HG03439 (cell line): ENCODE results near the gene BCL10.

Source experiments
- ATAC-seq: cut with Tn5 transposase; IDR thresholded peaks from one replicate; pipeline ENCODE4 v1.9.1; 2021; ENCODE audit warnings: mild to moderate bottlenecking, moderate library complexity; ENCODE audit not compliant: unreplicated experiment

Gene BCL10

DNA sequence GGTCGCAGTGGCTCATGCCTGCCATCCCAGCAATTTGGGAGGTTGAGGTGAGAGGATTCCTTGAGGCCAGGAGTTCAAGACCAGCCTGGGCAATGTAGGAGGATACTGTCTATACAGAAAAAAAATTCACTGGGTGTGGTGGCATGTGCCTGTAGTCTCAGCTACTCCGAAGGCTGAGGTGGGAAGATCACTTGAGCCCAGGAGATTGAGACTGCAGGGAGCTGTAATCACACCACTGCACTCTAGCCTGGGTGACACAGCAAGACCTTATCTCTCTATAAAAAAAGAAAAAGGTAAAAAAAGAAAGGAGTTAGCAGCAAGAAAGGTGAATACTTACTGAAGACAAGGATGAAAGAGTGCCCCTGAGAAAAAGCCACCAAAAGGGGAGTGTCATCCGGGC lies 23.7 kb upstream of the BCL10 start:
- ATAC-seq, result no peak

GRCh38 chr1:85297855-85298629 lies 21.6 kb upstream of the BCL10 start:
- ATAC-seq, result peak; percentile 98

- ATAC-seq, result no peak
Measured at GRCh38 chr1:85297538-85297854, 21.1 kb upstream of the BCL10 start.

GRCh38 chr1:85296980-85297379 lies 20.5 kb upstream of the BCL10 start:
- no peak for ATAC-seq

DNA sequence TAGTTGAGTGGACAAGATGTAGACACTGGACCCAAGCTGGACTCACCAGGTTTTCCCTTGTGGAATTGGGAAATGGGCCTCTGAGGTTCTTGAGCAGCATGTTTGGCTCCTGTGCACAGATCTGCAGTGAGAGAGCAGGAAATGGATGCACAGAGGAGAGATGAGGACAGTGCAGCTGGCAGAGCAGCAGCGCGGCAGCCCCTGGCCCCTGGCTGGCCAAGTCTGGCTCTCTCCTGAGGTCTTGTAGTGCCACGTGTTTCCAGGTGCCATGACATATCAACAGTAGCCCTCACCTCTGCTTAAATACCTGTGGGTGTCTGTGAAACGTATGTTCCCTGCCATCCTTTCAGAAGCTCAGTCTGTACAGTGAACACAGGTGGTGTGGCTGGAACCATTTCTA lies 19.2 kb upstream of the BCL10 start:
- no peak for ATAC-seq

DNA sequence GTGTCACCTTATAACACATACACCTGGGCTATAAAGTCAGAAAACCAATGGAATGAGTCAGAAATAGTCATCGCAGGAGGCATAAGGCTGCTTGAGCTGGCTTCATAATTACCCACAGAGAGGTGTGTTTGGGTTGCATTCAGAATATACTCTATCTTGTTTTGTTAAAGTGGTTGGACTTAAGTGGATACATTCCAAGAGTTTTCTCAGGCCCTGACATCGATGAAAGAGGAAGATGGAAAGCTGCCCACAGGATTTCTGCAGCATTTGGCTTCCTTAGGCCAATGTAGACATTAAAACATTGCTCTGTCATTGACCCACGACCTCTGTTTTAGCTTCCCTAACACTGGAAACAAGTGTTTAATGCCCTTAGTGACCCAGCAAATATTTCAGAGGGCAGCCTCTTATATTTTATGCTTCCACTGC lies 18.6 kb upstream of the BCL10 start:
- no peak for ATAC-seq

DNA sequence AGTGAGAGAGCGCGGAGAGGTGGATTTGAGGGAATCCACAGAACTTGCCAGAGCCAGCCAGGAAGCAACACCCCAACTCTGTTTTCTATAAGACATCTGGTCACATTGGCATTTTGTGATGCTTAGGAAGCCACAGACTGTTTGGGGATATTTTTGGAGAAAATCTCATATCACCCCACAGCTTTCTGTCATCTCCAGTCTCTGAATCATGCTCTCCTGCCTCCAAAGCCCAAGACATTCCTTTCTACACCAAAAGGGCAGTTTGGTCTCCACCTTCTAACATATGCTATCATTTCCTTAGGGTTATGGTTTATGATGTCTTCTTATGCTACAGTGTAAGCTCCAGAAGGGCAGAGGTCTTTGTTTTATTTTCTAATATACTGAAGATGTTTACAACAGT lies 14.4 kb upstream of the BCL10 start:
- no peak for ATAC-seq

- ATAC-seq, result no peak
Measured at GRCh38 chr1:85289848-85290335, 13.5 kb upstream of the BCL10 start.

GRCh38 chr1:85289207-85289847 lies 12.9 kb upstream of the BCL10 start:
- ATAC-seq, result no peak

DNA sequence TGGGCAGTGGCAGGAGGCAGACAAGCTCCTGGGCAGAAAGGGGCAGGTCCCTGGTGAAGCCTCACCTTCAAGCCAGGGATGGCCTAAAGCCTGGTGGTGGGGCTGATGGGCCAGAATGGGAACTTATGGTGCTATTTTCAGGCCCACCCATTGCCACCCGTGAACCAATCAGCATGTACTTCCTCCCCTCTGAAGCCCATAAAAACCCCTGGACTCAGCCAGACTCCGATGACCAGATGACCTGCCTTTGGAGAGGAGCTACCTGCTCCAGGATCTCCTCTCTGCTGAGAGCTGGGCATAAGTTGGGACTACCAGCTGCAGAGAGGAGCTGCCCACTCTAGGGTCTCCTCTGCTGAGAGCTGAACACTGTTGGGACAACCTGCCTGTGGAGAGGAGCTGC lies 7.8 kb upstream of the BCL10 start:
- ATAC-seq, result no peak

- ATAC-seq, result no peak
Measured at GRCh38 chr1:85283475-85284199, 7.2 kb upstream of the BCL10 start.

- ATAC-seq, result no peak
Measured at GRCh38 chr1:85282424-85282823, 6.0 kb upstream of the BCL10 start.

DNA sequence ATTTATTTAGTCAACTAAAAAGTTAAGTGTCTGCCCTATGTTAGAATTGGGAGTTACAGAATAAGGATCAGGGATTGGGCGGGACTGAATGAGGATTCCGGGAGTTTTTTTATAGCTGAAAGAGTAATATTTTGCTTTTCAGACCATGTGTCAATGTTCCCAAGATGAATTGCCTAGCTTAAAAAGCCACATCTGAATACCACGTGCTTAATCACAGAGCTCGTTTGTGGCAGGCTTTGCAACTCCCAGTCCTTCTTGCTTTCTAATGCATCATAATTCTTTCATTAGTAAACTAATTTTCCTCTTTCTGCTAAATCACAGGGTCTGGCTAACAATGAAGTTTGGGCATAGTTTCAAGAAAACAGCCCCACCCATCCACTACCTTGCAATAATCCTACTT lies 4.2 kb upstream of the BCL10 start:
- ATAC-seq, result no peak

DNA sequence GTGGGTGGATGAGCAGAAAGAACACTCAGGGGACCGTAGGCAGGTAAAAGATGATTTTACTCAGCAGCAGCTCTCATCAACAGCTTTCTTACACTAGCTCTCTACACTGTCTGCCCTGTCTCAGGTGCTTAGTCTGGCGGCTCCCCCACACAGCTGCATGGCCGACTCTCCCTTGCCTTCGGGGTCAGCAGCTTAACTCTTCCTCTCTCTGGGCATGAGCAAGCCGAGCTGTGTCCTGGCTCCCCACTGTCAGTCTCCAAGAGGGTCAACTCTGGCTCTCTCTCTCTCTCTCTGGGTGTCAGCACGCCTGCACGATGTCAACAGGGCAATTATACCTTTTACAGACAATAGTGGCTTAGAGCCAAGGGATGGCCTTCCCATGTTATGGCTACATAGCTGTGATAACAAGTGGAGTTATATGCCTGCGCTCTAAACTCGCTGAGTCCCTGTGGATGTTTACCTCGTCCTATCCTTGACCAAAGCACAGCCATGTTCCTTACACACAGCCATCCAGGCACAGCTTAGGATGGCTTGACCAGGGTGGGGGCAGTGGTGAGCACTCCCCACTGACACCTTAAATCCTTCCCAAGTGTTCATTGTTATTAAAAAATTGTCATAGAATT lies 3.1 kb upstream of the BCL10 start:
- ATAC-seq, result no peak

- no peak for ATAC-seq
Measured at GRCh38 chr1:85278853-85279314, 2.5 kb upstream of the BCL10 start.

GRCh38 chr1:85277802-85278201 lies 1.4 kb upstream of the BCL10 start:
- ATAC-seq, result no peak

- no peak for ATAC-seq
Measured at GRCh38 chr1:85276978-85277639, 677 bp upstream of the BCL10 start.

DNA sequence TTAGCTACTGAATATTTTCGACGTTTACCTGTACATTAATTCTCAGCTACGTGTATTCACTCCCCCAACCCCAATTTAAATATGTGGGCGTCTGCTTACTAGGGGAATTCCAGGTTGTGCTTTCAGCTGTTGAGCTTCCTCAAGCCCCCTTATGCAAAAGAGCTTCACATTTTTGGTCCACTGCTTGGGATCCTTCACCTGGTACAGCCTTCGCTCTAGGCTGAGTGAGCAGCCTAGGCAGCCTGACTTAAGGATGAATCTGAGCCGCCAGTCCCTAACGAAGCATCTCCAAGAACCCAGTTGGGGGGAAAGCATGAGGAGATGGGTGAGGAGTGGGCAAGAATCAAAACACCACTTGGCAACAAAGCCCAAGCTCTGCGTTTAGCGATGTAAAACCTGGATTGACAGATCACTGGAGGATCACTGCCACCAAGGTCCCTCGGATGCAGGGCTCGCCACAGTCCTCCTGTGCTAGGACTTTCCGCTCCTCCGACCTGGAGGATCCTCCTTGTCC lies 674 bp downstream of the BCL10 start:
- ATAC-seq, result no peak

GRCh38 chr1:85274969-85275453 lies 1.4 kb downstream of the BCL10 start:
- ATAC-seq, result no peak

GRCh38 chr1:85273397-85273796 lies 3.0 kb downstream of the BCL10 start:
- ATAC-seq, result no peak
